PFSK-1 (cell line): ENCODE data around the gene NPHP1.

Experiments
- FOXP2 ChIP-seq: optimal IDR thresholded peaks from 2 replicates; pipeline ENCODE3; 2011; ENCODE audit warnings: borderline replicate concordance, control low read depth, inconsistent platforms; ENCODE audit not compliant: insufficient read depth; ENCODE audit errors: extremely low read length, extremely low read depth
- POLR2AphosphoS5 ChIP-seq: IDR thresholded peaks from 2 replicates; pipeline ENCODE4 v1.6.1; 2012; ENCODE audit warnings: low read depth, mild to moderate bottlenecking, control low read depth, low read length, moderate library complexity
- SIN3A ChIP-seq: IDR thresholded peaks from 2 replicates; pipeline ENCODE4 v1.6.1; 2012; ENCODE audit warnings: mild to moderate bottlenecking, low read length, moderate library complexity, borderline replicate concordance; ENCODE audit not compliant: insufficient read depth
- TAF1 ChIP-seq: IDR thresholded peaks from 2 replicates; pipeline ENCODE4 v1.6.1; 2012; ENCODE audit warnings: low read length, control low read depth, borderline replicate concordance; ENCODE audit not compliant: insufficient read depth
- TF ChIP-seq, protein P1 (sequence below), 2 experiments: IDR thresholded peaks; 2 replicates each; pipeline versions ENCODE4 v1.6.1 to v1.8.0; 2011 to 2012; ENCODE audit warnings: low read depth in 2 of 2, low read length in 2 of 2, control low read depth in 1 of 2, inconsistent platforms in 1 of 2, mild to moderate bottlenecking in 1 of 2, moderate library complexity in 1 of 2; ENCODE audit not compliant: insufficient read depth in 1 of 2

NPHP1 gene

DNA sequence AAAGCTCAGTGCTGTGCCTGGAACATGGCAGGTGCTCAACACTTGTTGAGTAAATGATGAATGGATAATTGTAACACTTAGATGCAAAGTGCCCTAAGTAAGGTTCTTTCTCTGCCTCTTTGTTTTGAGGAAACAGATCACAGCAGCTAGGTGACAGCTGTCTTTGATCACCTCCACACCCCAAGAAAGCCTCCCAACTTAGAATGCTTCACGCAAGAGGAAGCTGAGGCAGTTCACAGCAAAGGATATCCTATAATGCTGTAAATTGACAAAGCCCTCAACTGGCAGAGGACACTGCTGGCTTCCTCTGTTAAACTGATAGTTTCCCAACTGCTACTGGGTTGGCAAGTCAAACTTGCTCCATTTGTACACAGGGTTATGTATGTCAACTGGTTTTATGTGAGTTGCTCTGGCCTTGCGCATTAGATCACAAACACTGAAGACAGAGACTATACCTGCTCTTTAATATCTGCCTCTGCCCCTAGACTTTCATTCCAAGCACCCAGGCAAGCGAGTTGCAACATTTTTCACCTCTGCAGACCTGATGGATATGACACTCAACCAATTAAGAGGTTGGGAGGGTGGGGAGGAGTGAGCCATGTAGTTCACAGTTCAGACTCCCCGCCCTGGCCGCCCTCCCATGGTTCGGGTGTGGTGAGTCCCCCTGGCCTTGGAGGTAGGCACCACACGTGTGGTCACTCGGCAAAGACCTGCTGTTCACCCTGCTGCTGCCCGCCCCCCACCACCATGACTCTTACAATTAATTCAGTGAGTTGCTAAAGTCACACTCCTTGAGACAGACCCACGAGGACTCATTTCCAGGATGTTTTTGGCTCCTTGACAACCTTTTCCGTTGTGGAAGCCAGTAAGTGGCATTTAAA lies 84.4 kb downstream of the NPHP1 start:
- TF ChIP-seq TAF1, result no peak
- no peak for TF ChIP-seq FOXP2
- TF ChIP-seq POLR2AphosphoS5, result no peak
- TF ChIP-seq, protein P1, sequence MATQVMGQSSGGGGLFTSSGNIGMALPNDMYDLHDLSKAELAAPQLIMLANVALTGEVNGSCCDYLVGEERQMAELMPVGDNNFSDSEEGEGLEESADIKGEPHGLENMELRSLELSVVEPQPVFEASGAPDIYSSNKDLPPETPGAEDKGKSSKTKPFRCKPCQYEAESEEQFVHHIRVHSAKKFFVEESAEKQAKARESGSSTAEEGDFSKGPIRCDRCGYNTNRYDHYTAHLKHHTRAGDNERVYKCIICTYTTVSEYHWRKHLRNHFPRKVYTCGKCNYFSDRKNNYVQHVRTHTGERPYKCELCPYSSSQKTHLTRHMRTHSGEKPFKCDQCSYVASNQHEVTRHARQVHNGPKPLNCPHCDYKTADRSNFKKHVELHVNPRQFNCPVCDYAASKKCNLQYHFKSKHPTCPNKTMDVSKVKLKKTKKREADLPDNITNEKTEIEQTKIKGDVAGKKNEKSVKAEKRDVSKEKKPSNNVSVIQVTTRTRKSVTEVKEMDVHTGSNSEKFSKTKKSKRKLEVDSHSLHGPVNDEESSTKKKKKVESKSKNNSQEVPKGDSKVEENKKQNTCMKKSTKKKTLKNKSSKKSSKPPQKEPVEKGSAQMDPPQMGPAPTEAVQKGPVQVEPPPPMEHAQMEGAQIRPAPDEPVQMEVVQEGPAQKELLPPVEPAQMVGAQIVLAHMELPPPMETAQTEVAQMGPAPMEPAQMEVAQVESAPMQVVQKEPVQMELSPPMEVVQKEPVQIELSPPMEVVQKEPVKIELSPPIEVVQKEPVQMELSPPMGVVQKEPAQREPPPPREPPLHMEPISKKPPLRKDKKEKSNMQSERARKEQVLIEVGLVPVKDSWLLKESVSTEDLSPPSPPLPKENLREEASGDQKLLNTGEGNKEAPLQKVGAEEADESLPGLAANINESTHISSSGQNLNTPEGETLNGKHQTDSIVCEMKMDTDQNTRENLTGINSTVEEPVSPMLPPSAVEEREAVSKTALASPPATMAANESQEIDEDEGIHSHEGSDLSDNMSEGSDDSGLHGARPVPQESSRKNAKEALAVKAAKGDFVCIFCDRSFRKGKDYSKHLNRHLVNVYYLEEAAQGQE (IDR thresholded peaks at IDR 0.05; ENCODE audit: insufficient read depth in 1 of 2, low read depth in 2 of 2, low read length in 2 of 2), result no peak
- no peak for TF ChIP-seq SIN3A

DNA sequence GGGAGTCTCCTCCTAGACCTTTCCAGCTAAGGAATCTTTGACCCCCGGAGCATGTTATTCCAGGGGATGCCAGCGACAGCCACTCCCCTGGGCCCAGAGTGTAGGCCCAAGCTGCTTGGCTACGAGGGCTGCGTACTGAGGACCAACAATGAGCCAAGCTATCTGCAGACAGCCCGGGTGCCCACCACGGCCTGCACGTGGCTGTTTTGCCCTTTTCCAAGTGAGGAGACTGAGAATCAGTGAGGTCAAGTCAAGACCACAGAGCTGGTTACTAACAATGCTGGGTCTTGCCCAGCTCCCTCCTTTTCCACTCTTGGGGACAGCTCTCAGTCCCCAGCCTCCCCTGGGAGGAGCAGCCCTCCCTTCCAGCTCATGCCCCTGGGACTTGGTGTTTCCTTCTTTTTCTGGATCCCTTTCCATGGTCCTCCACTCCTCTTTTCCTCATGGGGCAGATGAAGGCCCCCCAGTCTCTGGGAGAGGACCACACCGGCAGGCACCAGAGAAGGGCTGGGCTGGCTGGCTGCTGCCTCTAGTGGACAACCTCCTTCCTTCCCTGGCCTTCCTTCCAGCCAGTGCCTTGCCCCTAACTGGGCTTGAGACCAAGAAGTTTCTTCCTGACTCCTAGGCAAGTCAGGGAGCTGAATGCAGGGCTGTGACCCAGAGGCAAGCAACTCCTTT lies 88.6 kb downstream of the NPHP1 start:
- no peak for TF ChIP-seq POLR2AphosphoS5

DNA sequence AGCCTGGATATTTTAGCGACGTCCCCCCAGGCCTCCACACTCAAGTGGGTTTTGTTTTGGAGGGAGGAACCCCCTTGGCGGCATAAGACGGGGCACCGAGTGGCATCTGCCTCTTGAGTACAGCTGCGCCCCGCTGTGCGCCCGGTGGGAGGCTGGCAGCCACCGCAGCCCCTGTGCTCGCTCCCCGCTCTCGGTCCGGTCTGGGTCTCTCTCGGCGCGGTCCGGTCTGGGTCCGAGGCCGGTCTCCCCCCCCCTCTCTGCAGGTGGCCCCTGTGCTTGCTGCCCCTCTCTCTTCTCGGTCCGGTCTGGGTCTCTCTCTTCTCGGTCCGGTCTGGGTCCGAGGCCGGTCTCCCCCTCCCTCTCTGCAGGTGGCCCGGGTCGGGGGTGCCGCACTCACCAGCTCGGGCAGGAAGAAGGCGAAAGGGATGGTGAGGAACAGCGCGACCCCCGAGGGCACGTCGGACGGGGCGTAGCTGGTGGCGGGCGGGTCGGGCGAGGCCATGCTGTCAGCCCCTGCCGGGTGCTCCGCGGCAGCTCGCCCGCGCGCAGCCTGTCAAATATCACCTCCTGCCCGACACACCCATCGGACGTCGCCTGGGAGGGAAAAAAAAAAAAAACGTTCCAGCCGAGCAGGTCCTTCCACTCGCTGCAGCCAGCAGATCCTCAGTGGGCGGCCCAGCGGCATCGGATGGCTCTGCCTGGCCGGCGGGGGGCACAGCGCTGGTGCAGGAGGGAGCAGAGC lies 89.4 kb downstream of the NPHP1 start, which contains the start of gene MALL:
Gene MALL, minus strand, starts transcription at position 532 of the 742 bp plus-strand sequence. Its CDS starts 30 bp downstream, at position 502.
- TF ChIP-seq, protein P1 (IDR thresholded peaks at IDR 0.05; ENCODE audit: insufficient read depth in 1 of 2, low read depth in 2 of 2, low read length in 2 of 2), result no peak
- TF ChIP-seq POLR2AphosphoS5 (no peak), TAF1 (no peak), FOXP2 (no peak), SIN3A (no peak)

DNA sequence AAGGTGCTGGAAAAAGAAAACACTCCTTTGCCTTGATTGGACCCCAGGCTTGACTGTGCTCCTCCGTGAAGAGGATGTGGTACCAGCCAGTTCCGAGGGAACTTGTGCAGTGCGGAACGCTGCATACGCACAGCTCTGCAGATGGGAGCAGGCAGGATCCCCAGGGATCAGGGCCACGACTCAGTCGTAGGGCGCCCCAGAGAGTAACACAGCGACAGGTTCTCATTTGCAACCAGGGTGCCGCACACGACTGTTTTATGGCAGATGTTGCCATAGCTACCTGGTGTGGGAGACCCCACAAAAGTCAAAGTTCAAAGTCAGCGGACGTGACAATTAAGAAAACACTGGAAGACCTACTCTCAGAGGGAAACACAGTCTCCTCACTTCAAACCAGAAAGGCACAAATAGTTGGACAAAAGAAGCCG lies 90.0 kb downstream of the NPHP1 start:
- TF ChIP-seq FOXP2 (no peak), SIN3A (no peak), POLR2AphosphoS5 (no peak), TAF1 (no peak)
- TF ChIP-seq, protein P1 (IDR thresholded peaks at IDR 0.05; ENCODE audit: insufficient read depth in 1 of 2, low read depth in 2 of 2, low read length in 2 of 2), result no peak

DNA sequence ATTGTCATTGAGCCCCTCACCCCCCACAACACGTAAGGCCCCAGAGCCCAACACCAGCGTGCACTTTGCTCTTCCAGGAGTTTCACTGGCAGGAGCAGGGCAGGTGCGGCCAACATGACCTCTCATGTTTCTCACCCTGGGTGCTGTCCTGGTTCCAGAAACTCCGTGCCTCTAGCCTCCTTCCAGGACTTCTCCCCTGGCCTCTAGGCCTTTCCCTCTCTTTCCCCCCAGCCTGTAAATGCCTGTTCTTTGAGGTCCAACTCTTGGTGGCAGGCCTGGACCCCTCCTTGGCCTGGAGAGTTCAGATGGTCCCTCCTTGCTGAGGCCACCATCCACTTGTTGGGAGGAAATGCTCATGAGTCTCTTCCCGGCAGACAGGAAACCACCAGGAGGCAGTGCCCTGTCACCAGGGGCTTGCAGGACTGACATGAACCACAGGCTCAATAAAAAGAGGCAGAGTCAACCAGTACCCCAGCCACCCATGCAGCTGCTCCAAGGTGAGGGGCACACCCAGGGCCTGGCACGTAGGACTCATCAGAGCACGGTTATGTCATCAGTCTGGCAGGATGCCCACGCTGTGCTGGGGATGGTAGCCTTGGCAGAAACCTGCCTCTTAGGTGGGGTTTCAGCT lies 90.7 kb downstream of the NPHP1 start:
- TF ChIP-seq POLR2AphosphoS5 (no peak), TAF1 (no peak)
